Activated CD8-positive, alpha-beta T cell treated with anti-CD3 and anti-CD28 coated beads for 36 hours (primary cell): ENCODE results near the gene SPRY4. TPM values are rescaled to one million over a fixed set of nuclear protein-coding genes. Genes with fewer than 3 reads are reported as not detected.

Experiments
- ATAC-seq: fragments of 200-7000 bp; cut with Tn5 transposase; one replicate; pipeline ENCODE4 v1.10.0; 2021; ENCODE audit warnings: mild to moderate bottlenecking, moderate library complexity
- CTCF ChIA-PET: fragments of 350-600 bp; sonication (Branson Sonifier 250); formaldehyde crosslinking; loops from one replicate; lab custom pipeline; 2021; ENCODE audit warnings: antibody characterized with exemption; lab: Charles Lee
- POLR2A ChIA-PET: fragments of 350-600 bp; sonication (Branson Sonifier 250); formaldehyde crosslinking; loops from one replicate; lab custom pipeline; 2021; ENCODE audit warnings: antibody characterized with exemption; lab: Charles Lee
- DNase-seq: peaks from one replicate; pipeline ENCODE4 v3.0.0-alpha.2; 2020
- H3K27ac Mint-ChIP-seq: one replicate; pipeline ENCODE4 v1.8.0; 2021; ENCODE audit warnings: mild to moderate bottlenecking, mixed read lengths
- H3K27me3 Mint-ChIP-seq: one replicate; pipeline ENCODE4 v1.8.0; 2021; ENCODE audit warnings: mixed read lengths
- H3K36me3 Mint-ChIP-seq: one replicate; pipeline ENCODE4 v1.8.0; 2021; ENCODE audit warnings: low read depth, mixed read lengths
- H3K4me1 Mint-ChIP-seq: one replicate; pipeline ENCODE4 v1.8.0; 2021; ENCODE audit warnings: low read depth, mixed read lengths
- H3K4me3 Mint-ChIP-seq: one replicate; pipeline ENCODE4 v1.8.0; 2021; ENCODE audit warnings: mild to moderate bottlenecking, moderate library complexity, mixed read lengths
- H3K9me3 Mint-ChIP-seq: one replicate; pipeline ENCODE4 v1.8.0; 2021; ENCODE audit warnings: mixed read lengths
- intact Hi-C: fragments of 100-400 bp; cut with micrococcal nuclease; formaldehyde crosslinking; loops from one replicate; pipeline ENCODE4 v1.10.0; 2022
- total RNA-seq, 2 experiments: library from RNA; stranded (reverse); gene quantifications; one replicate each; pipeline ENCODE4 v1.2.3, GENCODE V29; 2021
- TF ChIP-seq, protein P1 (sequence below): fragments of 200-600 bp; IDR thresholded peaks from one replicate; pipeline ENCODE4 v1.8.0; 2022; ENCODE audit warnings: antibody characterized with exemption, mild to moderate bottlenecking

SPRY4 gene
- total RNA-seq, 2 experiments from 2014 or later = 0.90 to 1.0 TPM

DNA sequence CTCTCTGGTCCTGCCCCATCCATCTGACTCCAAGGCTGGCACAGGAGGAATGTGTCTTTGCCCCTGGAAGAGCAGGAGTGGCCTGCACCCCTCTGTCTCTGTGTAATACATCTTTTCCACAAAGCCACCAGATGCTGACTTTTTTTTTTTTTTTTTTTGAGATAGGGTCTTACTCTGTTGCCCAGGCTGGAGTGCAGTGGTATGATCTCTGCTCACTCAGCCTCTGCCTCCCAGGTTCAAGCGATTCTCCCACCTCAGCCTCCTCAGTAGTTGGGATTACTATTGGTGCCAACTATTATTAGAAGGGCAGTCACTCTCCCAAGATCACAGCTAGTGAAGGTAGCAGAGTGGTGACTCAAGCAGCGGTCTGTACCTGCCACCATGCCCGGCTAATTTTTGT is 19.6 kb downstream of the SPRY4 start:
- TF ChIP-seq, protein P1, sequence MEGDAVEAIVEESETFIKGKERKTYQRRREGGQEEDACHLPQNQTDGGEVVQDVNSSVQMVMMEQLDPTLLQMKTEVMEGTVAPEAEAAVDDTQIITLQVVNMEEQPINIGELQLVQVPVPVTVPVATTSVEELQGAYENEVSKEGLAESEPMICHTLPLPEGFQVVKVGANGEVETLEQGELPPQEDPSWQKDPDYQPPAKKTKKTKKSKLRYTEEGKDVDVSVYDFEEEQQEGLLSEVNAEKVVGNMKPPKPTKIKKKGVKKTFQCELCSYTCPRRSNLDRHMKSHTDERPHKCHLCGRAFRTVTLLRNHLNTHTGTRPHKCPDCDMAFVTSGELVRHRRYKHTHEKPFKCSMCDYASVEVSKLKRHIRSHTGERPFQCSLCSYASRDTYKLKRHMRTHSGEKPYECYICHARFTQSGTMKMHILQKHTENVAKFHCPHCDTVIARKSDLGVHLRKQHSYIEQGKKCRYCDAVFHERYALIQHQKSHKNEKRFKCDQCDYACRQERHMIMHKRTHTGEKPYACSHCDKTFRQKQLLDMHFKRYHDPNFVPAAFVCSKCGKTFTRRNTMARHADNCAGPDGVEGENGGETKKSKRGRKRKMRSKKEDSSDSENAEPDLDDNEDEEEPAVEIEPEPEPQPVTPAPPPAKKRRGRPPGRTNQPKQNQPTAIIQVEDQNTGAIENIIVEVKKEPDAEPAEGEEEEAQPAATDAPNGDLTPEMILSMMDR = no peak
- ChIA-PET POLR2A (no interaction called here), CTCF (no interaction called here)
- no peaks in the 10 kb centered on the region for H3K36me3 Mint-ChIP-seq
- H3K4me3 Mint-ChIP-seq = no peak overlapping the region
- H3K27ac Mint-ChIP-seq = no peak overlapping the region
- H3K27me3 Mint-ChIP-seq = no peaks in the 10 kb centered on the region
- no peaks in the 10 kb centered on the region for H3K9me3 Mint-ChIP-seq
- DNase-seq (no peak), ATAC-seq (no peak)
- intact Hi-C loops = no loop called here
- no peaks in the 10 kb centered on the region for H3K4me1 Mint-ChIP-seq

DNA sequence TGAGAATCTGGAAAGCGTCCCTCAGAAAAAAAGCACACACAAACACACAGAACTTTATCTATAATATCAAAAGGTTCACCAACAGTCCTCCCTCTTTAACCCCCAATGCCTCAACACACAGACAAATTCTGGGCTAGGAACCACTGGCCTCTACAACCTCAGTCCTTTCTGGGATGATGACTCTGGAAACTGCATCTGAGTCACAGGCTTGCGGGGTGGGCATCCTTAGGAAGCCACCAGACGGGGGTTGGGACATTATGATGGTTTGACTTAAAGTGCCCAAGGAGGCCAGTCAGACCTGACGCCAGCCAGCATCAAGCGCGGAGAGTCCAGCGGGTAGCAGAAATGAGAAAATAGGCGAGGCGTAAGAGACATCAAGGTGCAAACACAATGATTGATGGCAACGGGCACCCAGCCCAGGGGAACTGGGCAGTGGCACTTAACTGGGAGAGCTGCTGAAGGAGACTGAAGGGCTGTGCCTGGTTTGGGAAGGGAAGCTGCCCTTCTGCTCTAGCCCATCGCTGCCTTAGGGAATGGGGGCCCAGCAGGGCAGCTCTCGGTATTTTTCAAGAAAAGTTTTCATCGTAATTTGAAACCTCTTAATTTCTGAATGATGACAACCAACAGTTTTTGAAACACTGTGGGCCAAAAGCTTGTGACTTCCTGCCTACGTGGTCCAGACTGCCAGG is 20.7 kb downstream of the SPRY4 start:
- H3K27ac Mint-ChIP-seq = no peak overlapping the region
- ChIA-PET CTCF (no interaction called here), POLR2A (no interaction called here)
- no peaks in the 10 kb centered on the region for H3K4me1 Mint-ChIP-seq
- intact Hi-C loops = no loop called here
- no peaks in the 10 kb centered on the region for H3K36me3 Mint-ChIP-seq
- no peak overlapping the region for H3K4me3 Mint-ChIP-seq
- TF ChIP-seq, protein P1 = no peak
- ATAC-seq (no peak), DNase-seq (no peak)
- H3K27me3 Mint-ChIP-seq = no peaks in the 10 kb centered on the region
- no peaks in the 10 kb centered on the region for H3K9me3 Mint-ChIP-seq

DNA sequence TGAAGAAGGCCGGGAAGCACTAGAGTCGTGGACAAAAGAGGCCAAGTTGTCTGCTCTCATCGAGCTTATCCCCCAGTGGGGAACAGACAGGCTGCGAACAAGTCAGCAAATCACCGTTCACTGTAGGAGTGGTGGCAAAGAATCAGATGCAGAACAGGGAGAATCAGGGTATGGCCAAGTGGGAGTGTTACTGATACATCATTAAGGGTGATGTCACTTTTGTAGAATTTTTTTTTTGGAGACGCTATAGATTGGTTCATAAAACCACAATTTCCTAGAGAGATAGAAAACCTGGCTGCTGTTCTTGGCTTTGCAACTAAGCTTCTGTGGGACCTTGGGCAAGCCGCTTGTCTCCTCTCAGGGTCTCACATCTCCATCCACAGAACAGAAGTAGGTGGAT is 21.3 kb downstream of the SPRY4 start:
- POLR2A ChIA-PET = no interaction called here
- H3K9me3 Mint-ChIP-seq = no peaks in the 10 kb centered on the region
- H3K27me3 Mint-ChIP-seq = no peaks in the 10 kb centered on the region
- DNase-seq = no peak
- intact Hi-C loops = no loop called here
- H3K27ac Mint-ChIP-seq = no peak overlapping the region
- no peak overlapping the region for H3K4me3 Mint-ChIP-seq
- no peaks in the 10 kb centered on the region for H3K36me3 Mint-ChIP-seq
- H3K4me1 Mint-ChIP-seq = no peaks in the 10 kb centered on the region
- TF ChIP-seq, protein P1 = no peak
- no peak for ATAC-seq
- CTCF ChIA-PET = no interaction called here

DNA sequence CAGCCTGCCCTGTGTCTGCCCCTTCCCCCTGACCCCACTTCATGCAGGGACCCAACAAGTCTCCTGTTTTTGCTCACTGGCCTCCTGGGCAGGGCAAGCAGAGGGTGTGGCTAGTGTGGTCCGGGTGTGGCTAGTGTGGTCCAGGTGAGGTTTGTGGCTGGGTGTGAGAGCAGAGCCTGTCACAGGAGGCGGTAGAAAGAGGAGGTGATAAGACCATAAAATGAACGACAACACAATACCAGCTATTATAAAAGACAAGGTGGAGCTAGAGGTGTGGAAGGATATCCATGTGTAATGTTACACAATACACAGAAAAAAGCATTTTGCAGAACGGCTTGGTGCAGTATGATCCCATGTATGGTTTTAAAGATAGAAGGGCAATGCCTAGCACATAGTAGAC is 23.3 kb downstream of the SPRY4 start:
- DNase-seq = no peak

DNA sequence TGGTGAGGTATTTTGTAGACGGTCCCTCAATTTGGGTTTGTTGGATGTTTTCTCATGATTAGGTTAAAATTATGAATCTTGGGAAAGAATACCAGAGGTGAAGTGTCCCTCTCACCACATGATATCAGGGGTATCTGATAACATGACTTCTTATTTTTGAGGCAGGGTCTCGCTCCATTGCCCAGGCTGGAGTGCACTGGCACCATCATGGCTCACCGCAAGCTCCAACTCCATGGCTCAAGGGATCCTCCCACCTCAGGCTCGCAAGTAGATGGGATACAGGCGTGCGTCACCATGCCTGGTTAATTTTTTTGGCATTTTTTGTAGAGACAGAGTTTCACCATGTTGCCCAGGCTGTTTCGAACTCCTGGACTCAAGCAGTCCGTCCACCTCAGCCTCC is 24.1 kb downstream of the SPRY4 start:
- no peak overlapping the region for H3K27ac Mint-ChIP-seq
- ATAC-seq (no peak), DNase-seq (no peak)
- TF ChIP-seq, protein P1 = no peak
- ChIA-PET CTCF (no interaction called here), POLR2A (no interaction called here)
- H3K36me3 Mint-ChIP-seq = no peaks in the 10 kb centered on the region
- H3K4me1 Mint-ChIP-seq = no peaks in the 10 kb centered on the region
- no peaks in the 10 kb centered on the region for H3K27me3 Mint-ChIP-seq
- H3K9me3 Mint-ChIP-seq = no peaks in the 10 kb centered on the region
- intact Hi-C loops = no loop called here
- no peak overlapping the region for H3K4me3 Mint-ChIP-seq

More for the DNA sequence above, 23.3 kb downstream of the SPRY4 start:
- no peaks in the 10 kb centered on the region for H3K9me3 Mint-ChIP-seq
- CTCF ChIA-PET = interaction anchor here (1.5 kb wide), 1 partner anchor 11 kb away, joined by 5 read pairs; no protein-coding TSS in a partner anchor
- TF ChIP-seq, protein P1 = no peak
- ATAC-seq = no peak
- no peak overlapping the region for H3K4me3 Mint-ChIP-seq
- no peaks in the 10 kb centered on the region for H3K36me3 Mint-ChIP-seq
- POLR2A ChIA-PET = interaction anchor here (1.2 kb wide), 1 partner anchor 43 kb away, joined by 4 read pairs; no protein-coding TSS in a partner anchor
- intact Hi-C loops = no loop called here
- H3K27ac Mint-ChIP-seq = no peak overlapping the region
- H3K27me3 Mint-ChIP-seq = no peaks in the 10 kb centered on the region
- no peaks in the 10 kb centered on the region for H3K4me1 Mint-ChIP-seq
